ENCODE data around the gene ATAD2B.
"Not testable (repeated sequence)": the region's sequence is repeated elsewhere in the genome, so short reads cannot be mapped to it uniquely, and the experiment has no call there.

Gene ATAD2B

DNA sequence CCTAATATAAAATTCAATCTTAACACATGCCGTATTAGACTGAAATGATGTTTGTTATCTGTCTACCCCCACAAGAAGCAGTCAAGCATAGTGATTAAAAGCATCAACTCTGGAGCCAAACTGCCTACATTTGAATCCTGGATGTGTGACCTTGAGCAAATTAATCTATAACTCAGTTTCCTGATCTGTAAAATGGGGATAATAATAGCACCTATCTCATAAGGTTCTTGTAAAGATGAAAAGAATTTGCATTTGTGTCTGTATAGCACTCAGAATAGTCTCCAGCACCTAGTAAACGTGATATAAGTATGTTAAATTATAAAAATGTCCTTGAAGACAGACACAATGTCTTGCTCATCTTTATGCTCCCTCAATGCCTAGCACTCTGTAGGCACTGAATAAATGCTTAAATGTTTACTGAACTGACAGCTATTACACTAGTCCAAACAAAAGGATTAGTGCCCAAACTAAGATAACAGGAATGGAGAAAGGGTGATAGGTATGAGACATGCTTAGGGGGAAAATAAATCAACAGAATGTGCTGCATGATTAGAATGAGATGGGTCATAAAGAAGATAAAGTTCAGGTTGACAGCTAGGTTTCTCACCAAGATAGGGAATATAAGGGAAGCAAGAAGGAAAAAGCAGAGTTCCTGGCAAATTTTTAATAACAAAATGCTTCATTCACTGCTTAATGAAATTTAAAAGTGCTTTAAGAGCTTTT, 180.6 kb downstream of the ATAD2B start:
- DNase-seq (ENCODE audit: low read depth in 2 of 2), result no peak

GRCh38 chr2:23745726-23746105, 181.2 kb downstream of the ATAD2B start:
- no peak for DNase-seq (ENCODE audit: low read depth in 2 of 2)

- DNase-seq (ENCODE audit: low read depth in 2 of 2), result no peak
Measured at GRCh38 chr2:23745068-23745725, 181.7 kb downstream of the ATAD2B start.

DNA sequence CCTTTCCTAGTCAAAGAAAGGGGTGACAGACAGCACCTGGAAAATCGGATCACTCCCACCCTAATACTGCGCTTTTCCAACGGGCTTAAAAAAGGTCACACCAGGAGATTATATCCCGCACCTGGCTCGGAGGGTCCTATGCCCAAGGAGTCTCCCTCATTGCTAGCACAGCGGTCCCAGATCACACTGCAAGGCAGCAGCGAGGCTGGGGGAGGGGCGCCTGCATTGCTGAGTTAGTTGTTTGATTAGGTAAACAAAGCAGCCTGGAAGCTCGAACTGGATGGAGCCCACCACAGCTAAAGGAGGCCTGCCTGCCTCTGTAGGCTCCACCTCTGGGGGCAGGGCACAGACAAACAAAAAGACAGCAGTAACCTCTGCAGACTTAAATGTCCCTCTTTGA, 190.1 kb downstream of the ATAD2B start:
- not testable (repeated sequence) for DNase-seq (ENCODE audit: low read depth in 2 of 2)

GRCh38 chr2:23734416-23734815, 192.5 kb downstream of the ATAD2B start:
- no peak for DNase-seq (ENCODE audit: low read depth in 2 of 2)

DNA sequence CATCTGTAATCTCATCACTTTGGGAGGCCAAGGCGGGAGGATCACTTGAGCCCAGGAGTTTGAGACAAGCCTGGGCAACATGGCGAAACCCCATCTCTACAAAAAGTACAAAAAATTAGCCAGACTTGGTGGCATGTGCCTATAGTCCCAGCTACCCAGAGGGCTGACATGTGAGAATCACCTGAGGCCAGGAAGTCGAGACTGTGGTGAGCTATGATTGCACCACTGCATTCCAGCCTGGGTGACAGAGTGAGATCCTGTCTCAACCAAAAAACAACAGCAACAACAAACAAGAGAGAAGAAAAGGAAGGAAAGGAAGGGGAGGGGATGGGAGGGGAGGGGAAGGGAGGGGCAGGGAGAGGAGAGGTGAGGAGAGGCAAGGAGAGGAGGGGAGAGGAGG, 203.9 kb downstream of the ATAD2B start:
- DNase-seq (ENCODE audit: low read depth in 2 of 2), result not testable (repeated sequence)

DNA sequence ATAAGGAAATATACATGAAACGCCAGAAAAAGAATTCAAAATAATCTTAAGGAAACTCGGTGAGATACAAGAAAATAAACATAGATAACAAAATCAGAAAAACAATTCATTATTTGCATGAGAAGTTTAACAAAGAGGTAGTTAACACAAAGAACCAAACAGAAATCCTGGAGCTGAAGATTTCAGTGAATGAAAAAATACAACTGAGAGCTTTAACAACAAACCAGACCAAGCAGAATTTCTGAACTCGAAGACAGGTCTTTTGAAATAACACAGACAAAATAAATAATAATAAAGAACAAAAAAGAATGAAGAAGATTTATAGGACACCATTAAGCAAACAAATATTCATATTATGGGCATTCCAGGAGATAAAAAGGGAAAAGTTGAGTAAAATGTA, 204.7 kb downstream of the ATAD2B start:
- DNase-seq (ENCODE audit: low read depth in 2 of 2), result no peak

DNA sequence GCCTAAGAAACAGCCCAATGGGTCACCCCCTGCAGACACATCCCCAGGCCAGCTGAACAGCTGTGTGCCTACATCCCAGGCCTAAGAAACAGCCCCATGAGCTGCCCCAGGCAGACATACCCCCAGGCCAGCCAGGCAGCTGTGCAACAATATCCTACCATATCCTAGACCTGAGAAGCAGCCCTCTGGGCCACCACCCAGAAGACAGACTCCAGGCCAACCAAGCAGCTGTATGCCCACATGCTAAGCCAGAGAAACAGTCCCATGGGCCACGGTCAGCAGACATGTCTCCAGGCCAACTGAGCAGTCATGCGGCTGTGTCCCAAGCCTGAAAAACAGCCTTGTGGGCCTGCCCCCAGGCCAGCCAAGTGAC, 205.5 kb downstream of the ATAD2B start:
- DNase-seq (ENCODE audit: low read depth in 2 of 2), result no peak

DNA sequence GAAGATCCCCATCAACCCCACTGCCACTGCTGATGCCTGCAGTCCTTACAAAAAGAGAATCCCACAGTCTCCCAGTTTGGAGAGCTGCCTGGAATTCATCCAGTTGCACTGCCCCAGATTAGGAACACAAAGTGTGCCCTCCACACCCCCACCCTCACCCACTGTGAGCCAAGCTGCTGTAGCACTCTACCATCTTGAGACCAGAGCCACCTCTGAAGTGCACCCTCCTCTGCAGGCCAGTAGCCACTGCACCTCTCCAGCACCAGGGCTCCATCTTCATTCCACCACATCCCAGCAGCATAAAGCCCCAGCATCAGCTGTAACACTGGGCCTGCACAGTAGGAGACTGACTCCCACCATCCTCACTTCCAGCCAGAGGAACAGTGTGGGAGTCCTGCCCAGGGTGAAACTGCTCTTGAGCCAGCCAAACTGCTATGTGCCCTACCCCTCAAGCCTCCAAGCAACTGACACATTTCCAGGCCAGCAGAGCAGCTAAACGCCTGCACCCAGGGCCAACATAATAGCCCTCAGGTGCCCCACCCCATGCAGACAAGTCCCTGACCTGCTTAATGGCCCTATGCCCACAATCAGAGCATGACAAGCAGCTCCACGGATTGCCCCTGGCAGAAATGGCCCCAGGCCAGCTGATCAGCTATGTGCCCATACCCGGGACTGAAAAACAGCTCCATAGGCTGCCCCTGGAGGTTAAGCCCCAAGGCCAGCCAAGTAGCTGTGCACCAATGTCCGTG, 206.0 kb downstream of the ATAD2B start:
- DNase-seq (ENCODE audit: low read depth in 2 of 2), result no peak

DNA sequence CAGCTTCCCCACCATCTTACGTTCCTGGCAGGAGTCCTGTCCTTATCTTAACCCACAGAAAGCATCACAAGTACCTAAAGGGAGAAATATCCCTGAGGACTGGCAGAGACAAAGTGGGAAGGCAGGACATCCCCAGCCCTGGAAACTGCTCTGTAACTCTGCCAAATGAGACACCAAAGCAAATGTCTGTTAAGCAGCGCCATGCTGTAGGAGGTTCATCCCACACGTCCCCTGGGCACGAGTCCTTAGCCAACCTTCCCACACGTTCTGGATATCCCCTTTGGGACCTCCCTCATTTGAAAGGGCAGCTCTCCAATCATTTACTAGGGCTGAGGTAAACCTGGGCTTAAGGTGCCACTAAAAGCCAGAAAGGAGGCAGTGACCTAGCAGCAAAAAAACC, 207.2 kb downstream of the ATAD2B start:
- DNase-seq (ENCODE audit: low read depth in 2 of 2), result no peak

GRCh38 chr2:23718931-23719700, 207.8 kb downstream of the ATAD2B start:
- no peak for DNase-seq (ENCODE audit: low read depth in 2 of 2)

DNA sequence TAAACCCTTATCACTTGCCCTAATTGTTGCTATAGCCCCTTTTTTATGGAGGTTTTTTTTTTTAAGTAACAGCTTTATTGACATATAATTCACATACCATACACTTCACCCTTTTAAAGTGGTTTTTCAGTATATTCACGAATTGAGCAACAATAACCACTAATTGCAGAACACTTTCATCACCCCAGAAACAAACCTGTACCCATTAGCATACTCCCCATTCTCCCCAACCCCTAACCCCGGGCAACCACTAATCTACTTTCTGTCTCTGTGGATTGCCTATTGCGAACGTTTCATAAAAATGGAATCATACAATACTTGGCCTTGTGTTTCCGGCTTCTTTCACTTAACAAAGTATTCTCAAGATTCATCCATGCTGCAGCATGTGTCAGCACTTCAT, 213.6 kb downstream of the ATAD2B start:
- DNase-seq (ENCODE audit: low read depth in 2 of 2), result no peak

DNA sequence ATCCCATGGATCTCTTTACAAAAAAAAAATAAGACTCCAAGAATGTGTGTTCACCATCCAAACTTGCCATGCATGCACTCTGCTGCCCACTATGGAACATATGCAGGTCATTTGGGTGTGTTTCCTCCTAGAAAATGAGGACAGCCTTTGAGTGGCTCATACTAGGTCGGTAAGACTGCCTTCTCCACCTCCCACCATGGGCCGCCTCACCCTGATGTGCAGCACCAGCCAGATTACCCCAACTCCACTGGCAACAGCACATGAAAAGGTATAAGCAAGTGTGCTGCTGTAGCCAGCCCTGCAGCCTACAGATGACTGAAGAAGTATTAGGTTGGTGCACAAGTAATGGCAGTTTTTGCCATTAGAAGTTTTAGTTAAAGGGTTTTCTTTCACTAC, 214.2 kb downstream of the ATAD2B start:
- no peak for DNase-seq (ENCODE audit: low read depth in 2 of 2)

DNA sequence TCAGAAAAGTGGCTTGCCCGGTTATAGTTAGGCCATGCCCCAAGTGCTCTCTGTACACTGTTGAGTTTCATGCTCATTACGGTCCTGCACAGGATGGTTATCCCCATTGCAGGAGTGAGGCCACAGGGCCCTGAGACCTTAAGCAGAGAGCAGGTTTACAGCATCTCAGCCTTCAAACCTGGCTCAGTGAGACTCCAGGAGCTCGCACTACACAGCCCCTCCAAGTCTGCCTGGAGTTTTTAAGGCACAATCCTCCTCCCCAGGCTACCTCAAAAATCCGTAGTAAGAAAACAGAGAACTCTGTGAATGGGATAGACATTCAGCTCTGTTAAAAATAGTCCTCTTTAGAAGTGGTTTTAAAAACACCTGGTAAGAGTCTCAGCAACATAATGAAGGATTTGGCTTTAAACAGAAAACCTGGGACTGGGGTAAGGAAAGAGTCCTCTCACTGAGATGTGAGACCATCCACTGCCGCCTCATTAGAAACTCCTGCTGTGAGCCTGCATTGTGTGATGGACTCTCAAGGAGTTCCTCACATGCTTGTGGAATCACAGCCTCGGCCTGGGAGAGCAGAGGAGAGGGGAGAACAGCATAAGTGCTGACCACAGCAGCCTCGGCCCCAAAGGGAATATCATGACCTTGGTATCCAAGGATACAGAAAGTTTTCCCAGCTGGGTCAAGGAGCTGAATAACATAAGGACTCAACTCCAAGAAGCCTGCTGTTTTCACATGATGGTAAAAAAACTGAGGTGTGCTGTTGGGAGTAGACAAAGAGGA, 214.8 kb downstream of the ATAD2B start:
- no peak for DNase-seq (ENCODE audit: low read depth in 2 of 2)

DNA sequence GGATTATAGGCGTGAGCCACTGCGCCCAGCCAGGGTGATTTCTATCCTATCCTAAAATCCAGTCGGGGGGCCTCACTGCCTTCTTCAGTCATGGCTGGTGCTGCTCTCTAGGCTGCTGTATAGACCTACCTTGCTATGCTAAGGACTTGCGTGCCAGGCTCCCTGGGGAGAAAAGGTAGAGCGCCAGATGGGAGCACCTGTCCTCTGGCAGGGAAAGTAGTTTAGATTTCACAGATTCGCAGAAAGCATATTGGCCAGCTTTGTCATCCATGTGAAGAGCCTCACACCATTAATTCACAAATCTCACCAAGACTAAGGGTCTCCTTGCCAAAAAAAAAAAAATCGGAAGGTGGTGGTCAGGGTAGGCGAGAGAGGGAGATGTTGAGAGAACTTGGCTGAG, 217.6 kb downstream of the ATAD2B start:
- no peak for DNase-seq (ENCODE audit: low read depth in 2 of 2)

GRCh38 chr2:23708771-23709170, 218.2 kb downstream of the ATAD2B start:
- DNase-seq (ENCODE audit: low read depth in 2 of 2), result no peak

- no peak for DNase-seq (ENCODE audit: low read depth in 2 of 2)
Measured at GRCh38 chr2:23707096-23707495, 219.8 kb downstream of the ATAD2B start.

DNA sequence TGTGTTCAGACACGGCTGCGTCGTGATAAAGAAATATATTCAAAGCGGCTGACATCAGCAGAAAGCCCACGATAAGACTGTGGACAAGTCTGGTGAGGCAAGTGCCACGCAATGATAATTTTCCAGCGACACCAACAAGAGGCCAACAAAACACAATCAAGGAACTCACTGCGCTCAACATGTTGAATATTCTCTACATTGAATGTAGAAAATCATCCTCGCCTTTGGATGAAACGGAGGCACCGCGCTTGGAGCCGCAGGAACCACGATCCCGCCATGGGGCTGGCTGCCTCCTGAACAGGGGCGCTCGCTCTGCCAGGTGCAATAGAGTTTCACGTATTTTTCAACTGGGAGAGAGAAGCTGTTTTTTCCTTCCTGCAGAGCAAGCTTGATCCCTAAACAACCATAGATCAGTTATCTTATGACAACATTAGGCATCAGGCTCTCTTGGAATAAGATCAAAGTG, 220.3 kb downstream of the ATAD2B start:
- DNase-seq (ENCODE audit: low read depth in 2 of 2), result no peak

DNA sequence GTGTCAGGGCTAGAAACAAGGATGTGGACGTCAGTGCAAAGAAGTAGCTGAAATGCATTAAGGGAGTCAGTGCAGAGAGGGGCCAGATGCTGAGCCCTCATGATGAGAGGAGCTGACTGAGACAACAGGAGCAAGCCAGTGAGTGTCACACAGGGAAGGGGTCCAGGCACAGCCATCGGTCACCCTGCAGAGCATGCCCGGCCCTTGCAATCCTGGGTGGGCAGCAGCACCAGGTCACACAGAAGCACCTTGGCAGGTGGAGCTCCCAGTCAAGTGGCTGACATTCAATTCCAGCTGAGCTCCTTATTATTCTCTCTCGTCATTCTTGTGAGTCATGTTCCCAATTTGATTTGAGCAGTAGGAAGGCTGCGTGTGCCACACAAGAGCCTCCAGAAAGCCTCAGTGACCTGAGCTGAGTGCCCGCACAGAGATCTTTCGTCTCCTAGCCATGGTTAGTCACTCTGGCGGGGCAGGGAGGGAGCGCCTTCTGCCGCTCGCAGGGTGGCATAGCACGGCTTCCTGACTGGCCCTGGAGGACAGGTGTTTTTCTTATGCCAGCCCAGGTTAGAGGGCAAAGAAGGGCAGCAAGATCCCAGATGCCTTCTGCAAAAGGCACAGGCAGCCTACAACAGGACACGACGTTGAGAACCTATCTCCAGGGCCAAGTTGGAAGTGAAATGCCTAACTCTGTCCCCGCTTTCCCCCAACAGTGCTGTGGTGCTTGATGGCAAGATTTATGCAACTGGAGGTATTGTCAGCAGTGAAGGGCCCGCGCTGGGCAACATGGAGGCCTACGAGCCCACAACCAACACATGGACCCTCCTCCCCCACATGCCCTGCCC, 220.9 kb downstream of the ATAD2B start:
- DNase-seq (ENCODE audit: low read depth in 2 of 2), result no peak

DNA sequence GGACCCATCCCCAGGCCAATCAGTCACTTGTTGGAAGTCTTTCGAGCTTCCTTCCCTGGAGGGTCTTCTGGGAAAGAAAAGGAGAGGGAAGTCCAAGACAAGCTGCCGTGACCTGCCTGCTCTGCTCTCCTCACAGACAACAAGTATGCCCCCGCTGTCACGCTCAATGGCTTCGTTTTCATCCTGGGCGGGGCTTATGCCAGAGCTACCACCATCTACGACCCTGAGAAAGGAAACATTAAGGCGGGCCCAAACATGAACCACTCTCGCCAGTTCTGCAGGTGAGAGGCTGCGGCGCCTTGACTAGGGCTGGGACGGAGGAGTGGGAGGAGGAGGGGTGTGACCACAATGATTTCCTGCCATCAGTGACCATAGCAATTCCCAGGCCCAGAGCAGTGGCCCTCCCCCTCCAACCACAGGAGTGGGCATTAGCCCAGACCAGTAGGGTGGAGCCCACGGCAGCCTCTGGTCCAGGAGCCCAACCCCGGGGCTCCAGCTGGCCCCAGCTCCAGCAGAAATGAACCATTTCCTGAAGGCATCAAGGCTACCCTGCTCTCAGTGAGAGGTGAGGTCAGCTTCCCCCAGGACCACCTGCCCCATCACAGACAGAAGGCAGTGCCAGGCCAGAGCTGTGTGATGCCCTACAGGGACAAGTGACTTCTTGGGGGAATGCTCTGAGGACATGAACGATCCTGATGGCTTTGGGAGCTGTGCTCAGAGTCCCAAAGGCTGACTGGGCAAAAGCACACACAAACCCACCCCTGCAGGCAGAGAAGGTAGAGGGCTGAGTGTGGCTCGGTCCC, 223.1 kb downstream of the ATAD2B start:
- no peak for DNase-seq (ENCODE audit: low read depth in 2 of 2)
